Activated effector memory CD4-positive, alpha-beta T cell treated with anti-CD3 and anti-CD28 coated beads, Interleukin-2, amount 50 U/mL, for 16 hours (primary cell): ENCODE results near the gene MAPRE2.
"Not testable (repeated sequence)": the region's sequence is repeated elsewhere in the genome, so short reads cannot be mapped to it uniquely, and the experiment has no call there.

Source experiments
- DNase-seq: peaks from one replicate; pipeline ENCODE4 v3.0.0-alpha.2; 2020

The MAPRE2 gene

GRCh38 chr18:35095983-35096676, 54.9 kb downstream of the MAPRE2 start:
- no peak for DNase-seq

- DNase-seq: no peak
These were observed 55.4 kb downstream of the MAPRE2 start for GRCh38 chr18:35096677-35097011.

DNA sequence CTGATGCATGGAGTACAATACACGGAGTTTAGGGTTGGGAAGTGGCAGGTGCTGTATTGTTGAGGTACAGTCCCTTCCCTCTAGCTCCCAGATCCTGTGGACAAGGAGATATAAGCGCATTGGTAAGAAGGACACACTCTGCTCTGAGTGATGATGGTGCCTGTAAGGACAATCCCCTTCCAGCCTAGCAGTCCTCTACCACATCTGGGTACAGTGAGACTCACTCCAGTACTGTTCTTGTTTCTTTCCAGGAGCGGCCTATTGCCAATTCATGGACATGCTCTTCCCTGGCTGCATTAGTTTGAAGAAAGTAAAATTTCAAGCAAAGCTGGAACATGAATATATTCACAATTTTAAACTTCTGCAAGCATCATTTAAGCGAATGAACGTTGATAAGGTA, 56.0 kb downstream of the MAPRE2 start:
- DNase-seq: no peak

- no peak for DNase-seq
These were observed 56.5 kb downstream of the MAPRE2 start for GRCh38 chr18:35097763-35098162.

DNA sequence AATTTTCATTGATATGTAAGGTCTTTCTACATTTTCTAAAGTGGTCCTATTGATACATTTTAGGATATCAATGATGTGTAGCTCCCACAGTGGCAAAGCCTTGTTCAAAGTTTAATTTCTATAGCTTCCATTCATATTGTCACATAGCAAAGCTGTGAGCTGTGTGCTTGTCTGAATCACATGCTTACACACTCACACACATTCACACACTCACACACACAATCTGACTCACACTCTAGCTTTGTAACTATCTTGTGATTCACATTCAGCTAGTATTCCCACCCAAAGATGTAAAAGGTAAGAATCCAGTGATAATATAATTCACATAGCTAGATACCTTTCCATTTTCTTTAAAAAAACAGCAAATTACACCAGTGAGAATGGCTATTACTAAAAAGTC, 58.7 kb downstream of the MAPRE2 start:
- DNase-seq: no peak

DNA sequence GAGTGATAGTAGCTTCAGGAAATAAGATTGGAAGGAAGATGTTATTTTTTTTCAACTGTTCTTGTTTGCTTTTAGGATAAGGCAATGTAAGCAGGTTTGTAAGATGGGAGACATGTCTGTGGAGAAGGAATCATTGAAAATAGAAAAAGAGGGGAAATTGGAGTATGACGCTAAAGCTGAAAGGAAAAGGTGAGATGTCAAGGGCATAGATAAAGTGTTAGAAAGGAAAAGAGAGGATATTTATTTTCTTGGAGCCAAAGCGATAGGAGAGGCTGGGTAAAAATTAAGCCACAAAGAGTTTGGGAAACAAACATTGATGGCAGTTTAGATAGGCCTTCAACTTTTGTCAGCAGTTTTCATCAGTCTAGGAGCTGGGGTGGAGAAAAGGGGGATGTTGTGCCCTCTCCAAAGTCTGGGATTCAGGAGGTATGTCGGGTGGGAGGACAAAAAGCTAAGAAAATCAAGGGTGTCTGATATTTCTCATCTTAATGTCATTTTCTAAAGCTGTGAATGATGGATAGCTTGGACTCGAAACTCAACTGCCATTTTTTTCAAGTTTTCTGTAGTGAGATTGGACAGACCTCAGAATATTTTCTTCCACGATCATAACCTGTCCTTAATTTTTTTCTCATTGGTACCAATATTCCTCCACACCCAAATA, 63.3 kb downstream of the MAPRE2 start:
- no peak for DNase-seq

- no peak for DNase-seq
These were observed 65.0 kb downstream of the MAPRE2 start for GRCh38 chr18:35106013-35106844.

- no peak for DNase-seq
These were observed 65.6 kb downstream of the MAPRE2 start for GRCh38 chr18:35106845-35107148.

DNA sequence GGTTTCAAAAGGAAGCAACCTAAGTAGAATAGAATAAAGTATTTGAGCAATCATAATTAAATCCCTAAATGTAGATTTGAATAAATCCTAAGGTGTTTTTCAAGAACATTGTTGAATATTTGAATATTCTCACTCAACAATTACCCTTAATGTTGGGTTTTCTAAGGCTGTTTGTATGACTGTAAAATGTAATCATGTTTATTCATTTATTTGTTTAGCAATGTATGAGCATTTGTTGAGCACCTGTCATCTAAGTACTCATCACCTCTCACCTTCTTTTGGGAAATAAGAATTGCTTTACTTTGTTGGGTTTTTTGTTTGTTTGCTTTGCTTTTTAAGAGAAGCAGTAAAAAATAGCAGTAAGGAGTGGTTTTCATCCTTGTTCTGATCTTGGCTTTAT, 66.0 kb downstream of the MAPRE2 start:
- no peak for DNase-seq

GRCh38 chr18:35108088-35108487, 66.9 kb downstream of the MAPRE2 start:
- DNase-seq: not testable (repeated sequence)

DNA sequence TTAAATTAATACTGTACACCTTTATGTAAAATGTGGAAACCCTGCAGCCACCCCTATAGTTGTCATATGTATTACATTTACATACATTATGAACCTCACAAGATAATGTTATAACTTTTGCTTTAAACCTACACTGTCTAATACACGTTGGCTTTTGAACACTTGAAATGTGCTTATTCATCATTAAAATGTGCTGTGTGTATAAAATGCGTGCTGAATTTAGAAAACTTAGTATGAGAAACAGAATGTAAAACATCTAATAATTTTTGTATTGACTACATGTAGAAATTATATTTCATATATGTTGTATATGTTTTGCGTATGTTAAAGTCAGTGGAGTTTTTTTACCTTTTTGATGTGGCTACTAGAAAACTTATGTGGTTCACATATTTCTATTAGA, 68.8 kb downstream of the MAPRE2 start:
- no peak for DNase-seq

DNA sequence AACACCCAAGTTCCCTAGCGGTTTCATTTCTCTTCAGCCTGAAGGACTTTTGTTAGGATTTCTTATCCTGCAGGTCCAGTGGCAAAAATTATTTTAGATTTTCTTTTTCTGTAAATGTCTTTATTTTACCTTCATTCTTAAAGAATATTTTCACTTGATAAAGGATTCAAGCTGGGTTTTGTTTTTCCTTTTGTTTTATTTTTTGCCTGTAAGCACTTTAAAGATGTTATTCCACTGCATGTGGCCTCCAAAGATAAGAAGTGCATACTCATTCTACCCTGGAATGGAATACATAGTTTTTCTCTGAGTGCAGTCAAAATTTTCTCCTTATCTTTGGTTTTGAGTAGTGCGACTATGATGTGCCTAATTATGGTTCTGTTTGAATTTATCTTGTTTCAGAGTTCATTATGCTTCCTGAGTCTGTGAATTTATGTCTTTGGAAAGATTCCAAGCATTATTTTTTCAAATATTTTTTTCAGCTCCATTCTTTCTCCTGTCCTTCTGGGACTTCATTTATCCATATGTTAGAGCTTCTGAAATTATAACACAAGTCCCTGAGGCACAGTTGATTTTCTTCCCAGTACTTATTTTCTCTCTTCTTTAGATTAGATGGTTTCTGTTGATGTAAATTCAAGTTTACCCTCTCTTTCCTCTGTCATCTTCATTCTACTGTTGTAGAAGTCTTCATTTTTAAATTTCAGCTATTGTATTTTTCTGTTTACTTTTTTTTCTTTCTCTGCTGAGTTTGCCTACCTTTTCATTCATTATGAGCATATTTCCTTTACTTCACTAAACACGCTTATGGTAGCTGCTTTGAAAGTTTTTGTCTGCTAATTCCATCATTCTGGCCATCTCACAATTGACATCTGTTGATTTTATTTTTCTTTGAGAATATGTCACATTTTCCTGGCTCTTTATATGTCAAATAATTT, 69.6 kb downstream of the MAPRE2 start:
- DNase-seq: no peak

GRCh38 chr18:35112696-35113095, 71.5 kb downstream of the MAPRE2 start:
- DNase-seq: no peak

- no peak for DNase-seq
These were observed 73.1 kb downstream of the MAPRE2 start for GRCh38 chr18:35114305-35114704.

GRCh38 chr18:35116784-35117318, 75.6 kb downstream of the MAPRE2 start:
- no peak for DNase-seq

DNA sequence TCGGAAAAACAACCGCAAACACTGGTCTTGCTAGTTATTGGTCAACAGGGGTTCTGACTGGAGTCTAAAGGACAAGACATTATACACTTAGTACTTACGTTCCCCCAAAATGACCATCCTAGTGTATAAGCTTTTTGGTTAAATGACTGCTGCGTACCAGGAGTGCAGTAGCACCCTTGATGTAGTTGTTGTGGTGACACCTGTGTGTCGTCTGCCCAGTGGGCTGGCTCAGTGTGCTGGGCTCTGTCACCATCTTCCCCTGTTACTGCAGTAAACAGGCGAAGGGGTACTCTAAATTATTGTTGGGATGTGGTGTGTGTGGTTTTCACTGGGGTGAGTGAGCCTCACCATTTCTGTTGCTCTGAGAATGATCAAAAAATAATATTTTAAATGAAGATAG, 76.2 kb downstream of the MAPRE2 start:
- DNase-seq: no peak

DNA sequence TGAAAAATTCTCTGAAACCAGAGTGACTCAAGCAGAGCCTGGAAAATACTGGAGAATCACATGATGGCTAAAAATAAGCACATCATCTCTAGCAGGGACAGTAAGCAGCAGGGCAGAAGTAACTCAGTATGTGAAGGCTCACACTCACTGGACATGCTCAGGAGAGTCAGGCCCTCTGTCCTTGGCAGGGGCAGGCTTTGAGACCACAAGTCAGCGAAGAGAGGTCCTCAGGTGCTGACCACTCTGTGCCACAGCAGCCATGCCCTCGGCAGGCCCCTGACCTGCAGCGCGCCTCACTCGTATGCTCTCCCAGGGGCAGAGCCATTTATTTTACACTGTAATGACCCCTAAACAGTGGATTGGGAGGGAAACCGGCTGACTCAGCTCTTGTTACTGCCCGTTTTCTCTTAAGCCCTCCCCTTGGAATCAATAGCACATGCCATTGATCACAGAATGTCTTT, 76.8 kb downstream of the MAPRE2 start:
- DNase-seq: no peak

GRCh38 chr18:35118641-35119040, 77.4 kb downstream of the MAPRE2 start:
- no peak for DNase-seq

GRCh38 chr18:35121038-35121437, 79.8 kb downstream of the MAPRE2 start:
- no peak for DNase-seq

DNA sequence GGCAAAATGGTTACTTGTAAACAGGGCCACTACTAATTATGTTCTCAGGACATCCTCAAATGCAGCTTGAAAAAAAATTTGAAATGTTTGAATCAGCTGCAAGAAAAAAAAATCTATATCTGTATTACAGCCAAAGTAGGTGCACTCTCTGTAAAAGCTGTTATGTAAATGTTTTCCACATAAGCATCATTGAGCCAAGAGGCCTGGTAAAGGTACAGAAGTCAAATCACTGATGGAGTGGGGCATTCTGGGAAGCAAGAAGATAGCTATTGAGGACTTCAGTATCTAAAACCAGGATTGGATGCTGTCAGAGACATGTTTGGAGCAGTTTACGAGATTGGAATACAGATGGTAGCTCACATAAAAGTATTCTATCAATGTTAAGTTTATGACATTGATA, 80.3 kb downstream of the MAPRE2 start:
- DNase-seq: no peak

GRCh38 chr18:35122586-35123224, 81.5 kb downstream of the MAPRE2 start:
- no peak for DNase-seq

DNA sequence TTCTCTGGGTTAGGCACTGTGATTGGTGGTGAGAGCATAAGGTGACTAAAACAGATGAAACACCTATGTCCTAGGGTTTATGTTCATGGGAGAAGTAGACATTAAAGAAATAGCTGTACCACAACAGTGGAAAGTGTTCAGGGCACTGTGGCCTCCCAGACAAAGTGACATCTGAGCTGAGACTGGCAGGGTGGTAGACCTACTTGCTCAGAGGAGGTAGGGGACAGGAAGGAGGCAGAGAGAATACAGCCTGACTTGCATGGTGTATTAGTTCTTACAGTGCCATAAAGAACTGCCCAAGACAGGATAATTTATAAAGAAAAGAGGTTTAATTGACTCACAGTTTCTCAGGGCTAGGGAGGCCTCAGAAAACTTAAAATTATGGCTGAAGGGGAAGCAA, 82.6 kb downstream of the MAPRE2 start:
- DNase-seq: no peak
